HuH-7.5 (cell line): Measurements from ENCODE around the gene UQCRH.

Experiments used
- DNase-seq: peaks from one replicate; pipeline ENCODE4 v3.0.0; 2011; ENCODE audit warnings: low spot score

Gene UQCRH

GRCh38 chr1:46303038-46303871, at the start of gene UQCRH, which contains the start of gene LRRC41:
UQCRH (plus strand) TSS chr1:46303698; CDS start chr1:46303767, 69 bp downstream.
LRRC41 (minus strand) TSS chr1:46303616; CDS start chr1:46303322, 294 bp downstream.
- peak; percentile 91 for DNase-seq

GRCh38 chr1:46254668-46255067, 48.8 kb upstream of the UQCRH start:
- DNase-seq, result no peak

GRCh38 chr1:46256523-46256922, 47.0 kb upstream of the UQCRH start:
- DNase-seq, result no peak

GRCh38 chr1:46262508-46262907, 41.0 kb upstream of the UQCRH start:
- no peak for DNase-seq

- DNase-seq, result no peak
These were observed 40.4 kb upstream of the UQCRH start for GRCh38 chr1:46263146-46263545.

GRCh38 chr1:46268578-46268977, 34.9 kb upstream of the UQCRH start:
- no peak for DNase-seq

- no peak for DNase-seq
These were observed 29.1 kb upstream of the UQCRH start for GRCh38 chr1:46274225-46275029.

GRCh38 chr1:46275030-46275337, 28.5 kb upstream of the UQCRH start:
- DNase-seq, result no peak

GRCh38 chr1:46277658-46278373, 25.7 kb upstream of the UQCRH start:
- no peak for DNase-seq

- DNase-seq, result no peak
These were observed 24.7 kb upstream of the UQCRH start for GRCh38 chr1:46278807-46279206.

- DNase-seq, result no peak
These were observed 23.4 kb upstream of the UQCRH start for GRCh38 chr1:46280092-46280491.

GRCh38 chr1:46281021-46281420, 22.5 kb upstream of the UQCRH start:
- DNase-seq, result no peak

GRCh38 chr1:46284058-46284457, 19.4 kb upstream of the UQCRH start:
- no peak for DNase-seq

- no peak for DNase-seq
These were observed 18.6 kb upstream of the UQCRH start for GRCh38 chr1:46284597-46285564.

- DNase-seq, result no peak
These were observed 17.6 kb upstream of the UQCRH start for GRCh38 chr1:46285730-46286477.

GRCh38 chr1:46288485-46289133, 14.9 kb upstream of the UQCRH start:
- no peak for DNase-seq

- DNase-seq, result no peak
These were observed 14.4 kb upstream of the UQCRH start for GRCh38 chr1:46289134-46289494.

- DNase-seq, result no peak
These were observed 13.5 kb upstream of the UQCRH start for GRCh38 chr1:46289976-46290375.

- no peak for DNase-seq
These were observed 8.2 kb upstream of the UQCRH start for GRCh38 chr1:46295306-46295705.

GRCh38 chr1:46298387-46298786, 5.1 kb upstream of the UQCRH start:
- DNase-seq, result no peak
